GM13976 (cell line): Measurements from ENCODE around the gene FAM107B.

Source experiments
- DNase-seq: peaks from one replicate; pipeline ENCODE4 v3.0.0; 2012; ENCODE audit warnings: low spot score
- in situ Hi-C: fragments of 300-500 bp; cut with MboI; formaldehyde crosslinking; loops from one replicate; pipeline ENCODE4 v1.12.0; 2022; ENCODE audit warnings: low sequenced_read_pairs, mixed read lengths, inconsistent platforms; ENCODE audit not compliant: unreplicated experiment
- TF ChIP-seq, protein P1 (sequence below): IDR thresholded peaks from 2 replicates; pipeline ENCODE4 v1.5.1; 2012; ENCODE audit warnings: borderline replicate concordance, mild to moderate bottlenecking; ENCODE audit not compliant: insufficient read depth; ENCODE audit errors: extremely low read depth, missing control alignments, control extremely low read depth

The FAM107B gene

DNA sequence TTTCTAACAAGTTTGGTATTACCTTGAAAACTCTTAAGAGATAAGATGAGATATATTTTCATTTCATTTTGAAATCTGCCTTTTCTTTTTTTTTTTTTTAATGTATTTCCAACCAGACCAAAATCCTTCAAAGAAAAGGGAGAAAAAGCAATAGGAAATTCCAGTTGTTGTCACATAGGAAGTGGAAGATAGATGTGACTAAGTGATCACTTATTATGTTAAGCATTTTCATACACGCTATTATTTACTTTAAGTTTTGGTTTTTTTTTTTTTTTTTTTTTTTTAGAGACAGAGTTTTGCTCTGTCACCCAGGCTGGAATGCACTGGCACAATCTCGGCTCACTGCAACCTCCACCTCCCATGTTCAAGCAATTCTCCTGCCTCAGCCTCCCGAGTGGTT lies 246.8 kb downstream of the FAM107B start:
- DNase-seq = no peak
- in situ Hi-C loops = no loop called here
- TF ChIP-seq, protein P1, sequence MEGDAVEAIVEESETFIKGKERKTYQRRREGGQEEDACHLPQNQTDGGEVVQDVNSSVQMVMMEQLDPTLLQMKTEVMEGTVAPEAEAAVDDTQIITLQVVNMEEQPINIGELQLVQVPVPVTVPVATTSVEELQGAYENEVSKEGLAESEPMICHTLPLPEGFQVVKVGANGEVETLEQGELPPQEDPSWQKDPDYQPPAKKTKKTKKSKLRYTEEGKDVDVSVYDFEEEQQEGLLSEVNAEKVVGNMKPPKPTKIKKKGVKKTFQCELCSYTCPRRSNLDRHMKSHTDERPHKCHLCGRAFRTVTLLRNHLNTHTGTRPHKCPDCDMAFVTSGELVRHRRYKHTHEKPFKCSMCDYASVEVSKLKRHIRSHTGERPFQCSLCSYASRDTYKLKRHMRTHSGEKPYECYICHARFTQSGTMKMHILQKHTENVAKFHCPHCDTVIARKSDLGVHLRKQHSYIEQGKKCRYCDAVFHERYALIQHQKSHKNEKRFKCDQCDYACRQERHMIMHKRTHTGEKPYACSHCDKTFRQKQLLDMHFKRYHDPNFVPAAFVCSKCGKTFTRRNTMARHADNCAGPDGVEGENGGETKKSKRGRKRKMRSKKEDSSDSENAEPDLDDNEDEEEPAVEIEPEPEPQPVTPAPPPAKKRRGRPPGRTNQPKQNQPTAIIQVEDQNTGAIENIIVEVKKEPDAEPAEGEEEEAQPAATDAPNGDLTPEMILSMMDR = no peak

DNA sequence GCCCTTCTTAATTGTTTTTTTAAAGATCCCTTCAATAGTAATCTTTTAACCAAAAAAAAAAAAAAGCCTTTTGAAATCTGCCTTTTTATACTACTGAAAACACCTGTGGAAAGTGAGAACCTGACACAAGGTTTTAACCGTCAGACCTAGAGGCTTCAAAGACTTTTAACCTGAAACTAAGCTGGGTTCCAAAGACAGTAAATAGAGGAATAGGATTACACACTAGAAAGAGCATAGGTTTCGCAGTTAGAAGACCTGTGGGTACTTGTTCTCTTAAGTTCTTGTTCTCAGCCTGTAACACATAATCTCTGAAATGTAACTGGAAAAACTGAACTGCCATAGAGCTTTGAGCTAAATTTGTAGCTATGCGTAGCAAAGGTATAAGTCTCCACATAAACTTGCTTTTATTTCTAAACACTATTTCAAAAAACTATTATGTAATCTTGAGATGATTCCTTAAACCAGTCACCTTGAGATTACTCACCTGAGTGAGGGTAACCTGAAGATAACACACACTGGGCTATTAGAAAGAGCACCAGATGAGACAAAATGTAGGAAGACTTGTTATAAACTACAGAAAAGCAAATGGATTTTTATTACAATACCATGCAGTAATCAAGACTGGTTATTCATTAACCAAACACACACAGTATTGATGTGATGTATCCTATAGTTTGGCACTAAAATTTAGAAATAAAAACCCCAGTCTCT lies 247.4 kb downstream of the FAM107B start:
- no peak for DNase-seq
- in situ Hi-C loops = no loop called here
- TF ChIP-seq, protein P1 = no peak

DNA sequence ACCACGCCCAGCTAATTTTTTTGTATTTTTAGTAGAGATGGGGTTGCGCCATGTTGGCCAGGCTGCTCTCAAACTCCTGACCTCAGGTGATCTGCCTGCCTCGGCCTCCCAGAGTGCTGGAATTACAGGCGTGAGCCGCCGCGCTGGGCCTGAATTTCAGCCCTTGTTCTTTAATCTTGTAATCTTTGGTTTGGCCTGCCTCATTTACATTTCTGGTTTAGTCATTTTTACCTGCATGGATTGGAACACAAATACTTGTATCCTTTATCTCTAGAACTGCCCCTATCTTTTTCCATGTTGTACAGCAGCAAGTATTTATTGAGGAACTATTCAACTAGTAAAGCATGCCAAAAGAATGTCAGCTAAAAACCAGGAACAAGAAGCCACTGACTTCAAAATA lies 248.4 kb downstream of the FAM107B start:
- DNase-seq = no peak
- TF ChIP-seq, protein P1 = no peak
- in situ Hi-C loops = no loop called here

DNA sequence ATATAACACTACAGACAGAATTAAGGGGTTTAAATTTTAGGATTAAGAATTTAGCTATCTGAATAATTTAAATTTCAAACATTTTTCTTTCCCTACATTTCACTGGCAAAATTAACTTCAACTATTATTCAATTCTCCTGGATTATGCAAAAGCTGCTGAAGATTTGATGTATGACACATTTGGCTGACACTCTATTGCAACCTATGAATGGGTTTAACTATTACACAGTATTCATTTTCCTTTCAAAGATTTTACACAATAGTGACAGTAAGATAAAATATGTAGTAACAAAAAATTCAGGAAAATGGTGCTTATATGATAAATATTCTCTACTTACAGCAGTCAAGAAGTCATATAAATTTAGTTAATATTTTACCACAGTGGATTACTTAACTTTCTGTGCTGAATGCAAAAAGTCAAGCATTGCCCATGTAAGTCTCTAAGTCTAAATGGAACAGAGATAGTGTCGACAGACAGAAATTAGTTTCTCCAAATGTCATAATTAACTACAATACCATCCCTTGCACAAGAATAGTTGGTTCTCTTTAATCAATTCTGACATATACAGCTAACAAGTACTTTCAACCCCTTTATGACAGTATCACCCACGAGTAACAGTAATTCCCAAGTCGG lies 249.9 kb downstream of the FAM107B start:
- in situ Hi-C loops = loop anchor here (25.0 kb wide), 1 partner anchor 437 kb away; the partner anchor contains the start of genes DCLRE1C and MEIG1
- DNase-seq = no peak
- TF ChIP-seq, protein P1 = no peak

DNA sequence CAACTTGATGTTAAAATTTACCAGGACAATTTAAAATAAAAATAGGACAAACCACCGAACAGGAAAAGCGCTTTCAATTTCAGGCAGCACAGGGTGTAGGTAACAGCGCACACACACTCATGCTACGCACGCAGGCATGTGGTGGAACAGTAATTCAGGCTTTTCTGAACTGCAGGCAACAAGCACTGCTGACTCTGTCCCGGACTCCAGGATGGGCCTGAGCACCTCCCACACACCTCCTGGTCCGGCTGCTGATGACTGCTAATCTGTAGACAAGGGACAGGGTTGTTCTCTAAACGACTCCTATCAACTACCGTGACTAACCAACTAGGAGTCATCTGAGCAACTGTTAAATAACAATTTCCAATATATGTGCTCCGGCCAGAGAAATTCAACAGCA lies 251.4 kb downstream of the FAM107B start:
- in situ Hi-C loops = loop anchor here (25.0 kb wide), 1 partner anchor 439 kb away; the partner anchor contains the start of genes DCLRE1C and MEIG1
- no peak for DNase-seq
- TF ChIP-seq, protein P1 = no peak

DNA sequence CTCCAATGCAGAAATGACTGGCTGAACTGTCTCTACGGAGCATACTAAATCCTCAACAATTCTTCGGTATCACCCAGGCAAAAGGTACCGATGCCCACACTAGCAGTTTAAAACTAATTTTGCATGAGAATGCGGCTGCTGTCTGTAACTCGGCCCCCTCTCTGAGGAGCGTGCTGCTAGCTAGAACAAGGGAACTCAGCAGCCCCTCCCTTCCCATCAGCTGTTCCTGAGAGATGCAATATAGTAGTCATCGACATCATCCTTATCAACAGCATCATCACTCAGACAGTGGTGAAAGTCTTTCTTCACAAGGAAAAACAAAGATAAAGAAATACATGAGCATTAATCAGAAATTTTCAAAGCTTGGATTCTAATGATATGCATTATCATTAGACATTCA lies 254.9 kb downstream of the FAM107B start:
- no peak for DNase-seq
- in situ Hi-C loops = loop anchor here (25.0 kb wide), 1 partner anchor 443 kb away; the partner anchor contains the start of genes DCLRE1C and MEIG1
- TF ChIP-seq, protein P1 = no peak
